NB4 (cell line): ENCODE measurements around the gene SOX1.

Source experiments
- DNase-seq: peaks from one replicate; pipeline ENCODE4 v3.0.0; 2010; ENCODE audit warnings: low read depth
- H3K4me3 ChIP-seq: one replicate; pipeline ENCODE4 v1.5.1; 2011; ENCODE audit warnings: mild to moderate bottlenecking, low read depth, low read length, moderate library complexity
- MYC ChIP-seq: IDR thresholded peaks from 2 replicates; pipeline ENCODE4 v1.6.1; 2011; ENCODE audit warnings: low read depth, low read length
- POLR2A ChIP-seq: IDR thresholded peaks from 2 replicates; pipeline ENCODE4 v1.6.1; 2011; ENCODE audit warnings: mild to moderate bottlenecking; ENCODE audit not compliant: insufficient read length; ENCODE audit errors: extremely low read depth
- TF ChIP-seq, protein P1 (sequence below): IDR thresholded peaks from one replicate; pipeline ENCODE4 v1.5.1; 2012; ENCODE audit warnings: low read depth, low read length
- TF ChIP-seq, protein P2 (sequence below): IDR thresholded peaks from 2 replicates; pipeline ENCODE4 v1.6.1; 2011; ENCODE audit warnings: low read depth, low read length

The SOX1 gene

DNA sequence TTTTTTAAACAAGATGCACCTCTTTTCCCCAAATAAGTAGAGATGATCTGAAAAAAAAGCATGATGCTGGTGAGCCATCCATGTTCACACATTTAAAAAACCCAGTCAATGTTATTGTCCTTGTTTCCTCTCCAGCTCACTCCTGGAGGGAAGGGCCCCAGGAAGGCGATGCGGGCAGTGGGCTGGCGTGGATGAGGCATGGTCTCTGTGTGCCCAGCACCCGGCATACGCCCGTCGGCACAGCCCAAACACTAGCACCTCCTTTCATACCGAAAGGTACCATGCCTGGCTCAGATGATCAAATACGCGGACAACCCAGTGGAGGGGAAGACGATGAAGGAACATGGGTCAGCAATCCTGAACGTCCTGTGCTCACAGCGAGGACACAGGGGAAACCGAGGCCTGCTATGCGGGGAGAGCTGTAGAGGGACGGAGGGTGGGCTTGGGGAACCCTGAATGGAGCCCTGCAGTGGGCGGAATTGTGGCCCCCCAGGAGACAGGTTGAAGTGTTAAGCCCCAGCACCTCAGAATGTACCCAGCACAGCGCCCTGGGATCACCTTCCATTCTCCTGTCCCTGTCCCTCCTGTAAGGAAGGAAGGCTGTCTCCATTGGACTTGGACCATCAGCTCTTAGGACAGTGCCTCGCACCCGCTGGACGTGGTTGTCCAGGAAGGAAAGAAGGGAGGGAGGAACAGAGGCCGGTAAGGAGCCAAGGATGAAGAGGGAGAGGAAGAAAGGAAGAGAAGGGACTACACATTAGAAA lies 49.4 kb downstream of the SOX1 start:
- TF ChIP-seq POLR2A, result no peak
- no peak overlapping the region for H3K4me3 ChIP-seq
- DNase-seq, result no peak

DNA sequence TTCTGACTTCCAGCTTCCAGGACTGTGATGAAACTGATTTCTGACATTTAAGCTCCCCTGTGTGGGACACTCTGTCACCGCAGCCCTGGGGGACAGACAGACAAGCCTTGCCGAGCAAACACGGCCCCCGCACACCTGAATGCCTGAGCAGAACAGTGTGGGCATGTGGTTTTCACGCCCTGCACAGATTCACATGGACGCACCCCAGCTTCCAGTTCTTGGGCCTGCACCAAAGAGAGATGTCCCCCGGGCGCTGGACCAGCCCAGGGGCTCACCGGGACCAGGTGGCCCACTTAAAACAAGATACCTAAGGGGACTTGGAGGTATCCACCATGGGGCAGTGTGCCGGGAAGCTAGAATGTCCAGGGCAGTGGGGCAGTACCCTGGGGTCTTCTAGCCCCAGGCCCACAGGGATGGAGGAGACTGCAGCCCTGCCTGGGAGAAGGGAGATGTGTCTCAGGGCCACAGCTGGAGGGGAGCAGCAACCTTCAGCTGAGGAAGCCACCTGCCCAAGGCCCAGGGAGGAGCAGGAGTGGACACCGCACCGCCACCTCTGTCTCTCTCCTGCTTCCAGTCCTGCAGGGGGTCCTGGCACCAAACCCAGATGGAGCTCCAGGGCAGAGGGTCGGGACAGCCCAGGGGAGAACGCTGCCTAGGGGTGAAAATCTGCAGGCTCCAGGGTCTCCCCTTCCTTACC lies 50.5 kb downstream of the SOX1 start:
- no peak for DNase-seq
- H3K4me3 ChIP-seq, result no peak overlapping the region
- TF ChIP-seq MYC, result no peak
- TF ChIP-seq POLR2A, result no peak
- TF ChIP-seq, protein P1, sequence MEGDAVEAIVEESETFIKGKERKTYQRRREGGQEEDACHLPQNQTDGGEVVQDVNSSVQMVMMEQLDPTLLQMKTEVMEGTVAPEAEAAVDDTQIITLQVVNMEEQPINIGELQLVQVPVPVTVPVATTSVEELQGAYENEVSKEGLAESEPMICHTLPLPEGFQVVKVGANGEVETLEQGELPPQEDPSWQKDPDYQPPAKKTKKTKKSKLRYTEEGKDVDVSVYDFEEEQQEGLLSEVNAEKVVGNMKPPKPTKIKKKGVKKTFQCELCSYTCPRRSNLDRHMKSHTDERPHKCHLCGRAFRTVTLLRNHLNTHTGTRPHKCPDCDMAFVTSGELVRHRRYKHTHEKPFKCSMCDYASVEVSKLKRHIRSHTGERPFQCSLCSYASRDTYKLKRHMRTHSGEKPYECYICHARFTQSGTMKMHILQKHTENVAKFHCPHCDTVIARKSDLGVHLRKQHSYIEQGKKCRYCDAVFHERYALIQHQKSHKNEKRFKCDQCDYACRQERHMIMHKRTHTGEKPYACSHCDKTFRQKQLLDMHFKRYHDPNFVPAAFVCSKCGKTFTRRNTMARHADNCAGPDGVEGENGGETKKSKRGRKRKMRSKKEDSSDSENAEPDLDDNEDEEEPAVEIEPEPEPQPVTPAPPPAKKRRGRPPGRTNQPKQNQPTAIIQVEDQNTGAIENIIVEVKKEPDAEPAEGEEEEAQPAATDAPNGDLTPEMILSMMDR, result no peak
- TF ChIP-seq, protein P2, sequence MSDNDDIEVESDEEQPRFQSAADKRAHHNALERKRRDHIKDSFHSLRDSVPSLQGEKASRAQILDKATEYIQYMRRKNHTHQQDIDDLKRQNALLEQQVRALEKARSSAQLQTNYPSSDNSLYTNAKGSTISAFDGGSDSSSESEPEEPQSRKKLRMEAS, result no peak

DNA sequence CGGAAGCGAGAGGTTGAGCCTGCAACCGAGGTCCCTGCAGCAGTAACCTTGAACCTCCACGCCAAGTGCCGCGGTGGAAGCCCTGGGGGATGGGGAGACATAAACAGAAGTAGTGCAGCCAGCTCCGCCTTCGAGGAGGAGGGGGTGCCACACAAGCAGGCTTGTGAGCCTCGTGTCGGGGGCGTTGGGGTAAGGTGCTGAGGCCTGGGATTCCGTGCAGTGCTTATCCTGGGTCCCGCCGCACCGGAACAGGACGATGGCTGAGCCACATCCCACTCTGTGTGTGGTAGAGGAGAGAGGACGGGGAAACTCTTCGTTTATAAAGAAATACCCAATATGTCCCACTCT lies 51.0 kb downstream of the SOX1 start:
- TF ChIP-seq MYC (no peak), POLR2A (no peak)
- TF ChIP-seq, protein P2, result no peak
- TF ChIP-seq, protein P1, result no peak

DNA sequence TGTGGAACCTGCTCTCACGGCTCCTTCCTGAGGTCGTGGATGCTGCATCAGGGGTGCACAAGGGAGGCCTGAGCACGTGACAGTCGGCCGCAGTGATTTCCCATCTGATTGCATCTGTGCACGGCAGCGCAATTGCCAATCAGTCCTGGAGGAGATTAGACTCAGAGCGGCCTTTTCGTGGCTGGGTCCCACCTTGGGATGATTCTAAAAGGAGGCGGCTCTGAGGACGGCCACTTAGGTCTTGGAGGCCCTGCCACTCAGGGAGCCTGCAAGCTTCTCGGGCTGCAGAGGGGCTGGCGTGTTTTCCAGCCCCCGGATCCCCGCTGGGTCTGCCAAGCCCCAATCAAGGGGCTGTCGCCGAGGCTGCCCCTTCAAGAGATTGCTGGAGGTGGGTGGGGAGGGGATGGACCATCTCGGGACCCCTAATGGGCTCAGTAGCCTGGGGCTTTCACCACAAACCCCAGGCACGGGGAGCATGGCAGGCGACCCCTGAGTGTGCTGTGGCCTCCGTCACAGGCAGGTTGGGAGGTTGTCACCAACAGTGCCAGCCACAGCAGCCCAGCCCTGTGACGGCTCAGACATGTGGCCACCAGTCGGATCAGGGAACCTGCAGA lies 51.6 kb downstream of the SOX1 start:
- no peak overlapping the region for H3K4me3 ChIP-seq
- TF ChIP-seq POLR2A (no peak), MYC (no peak)
- TF ChIP-seq, protein P1, result no peak
- TF ChIP-seq, protein P2, result no peak
- DNase-seq, result no peak

More for the DNA sequence above, 51.0 kb downstream of the SOX1 start:
- DNase-seq, result no peak
- no peak overlapping the region for H3K4me3 ChIP-seq

DNA sequence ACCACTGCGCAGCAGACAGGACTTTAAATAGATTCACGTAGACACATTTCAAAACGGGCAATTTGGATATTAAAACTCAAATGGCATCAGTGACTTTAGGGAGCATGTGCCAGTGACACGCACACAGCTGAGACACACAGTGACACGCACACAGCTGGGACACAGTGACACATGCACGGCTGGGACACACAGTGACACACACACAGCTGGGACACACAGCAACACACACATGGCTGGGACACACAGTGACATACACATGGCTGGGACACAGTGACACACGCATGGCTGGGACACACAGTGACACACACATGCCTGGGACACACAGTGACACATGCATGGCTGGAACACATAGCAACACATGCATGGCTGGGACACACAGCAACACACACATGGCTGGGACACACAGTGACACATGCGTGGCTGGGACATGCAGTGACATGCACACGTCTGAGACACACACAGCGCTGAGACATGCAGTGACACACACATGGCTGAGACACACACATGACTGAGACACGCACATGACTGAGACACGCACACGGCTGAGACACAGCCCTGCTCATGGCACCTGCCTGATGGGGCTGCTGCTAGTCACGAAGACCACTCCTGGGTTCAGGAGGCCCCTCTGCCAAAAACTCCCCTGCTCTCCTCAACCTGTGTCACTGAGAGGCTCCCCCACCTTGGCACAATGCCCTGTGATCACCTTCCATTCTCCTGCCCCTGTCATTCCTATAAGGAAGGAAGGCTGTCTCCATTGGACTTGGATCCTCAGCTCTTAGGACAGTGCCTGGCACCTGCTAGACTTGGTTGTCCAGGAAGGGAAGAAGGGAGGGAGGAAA lies 52.5 kb downstream of the SOX1 start:
- TF ChIP-seq, protein P2, result no peak
- TF ChIP-seq MYC (no peak), POLR2A (no peak)
- TF ChIP-seq, protein P1, result no peak
- no peak for DNase-seq
- H3K4me3 ChIP-seq, result no peak overlapping the region
